HCT116 (cell line): ENCODE measurements around the gene ARHGAP45. TPM values are rescaled to one million over a fixed set of nuclear protein-coding genes. Genes with fewer than 3 reads are reported as not detected.
A peak's percentile ranks its signal among the peaks of the same experiment; 100 is the strongest.

Experiments used
- ATAC-seq: fragments of 200-7000 bp; cut with Tn5 transposase; 2 replicates; pipeline ENCODE4 v1.9.1; 2020; ENCODE audit warnings: mild to moderate bottlenecking, moderate library complexity
- BruUV-seq: library from RNA; stranded (reverse); fragments of 400-500 nt; replicated peaks from 2 replicates; lab custom pipeline; 2021; lab: Mats Ljungman, UMichigan
- CTCF ChIA-PET: fragments of 300-600 bp; sonication (Branson Sonifier 250); formaldehyde crosslinking; loops from one replicate; lab custom pipeline; 2021; ENCODE audit warnings: antibody characterized with exemption; lab: Charles Lee
- POLR2A ChIA-PET: fragments of 300-600, 350-600 bp; sonication (Branson Sonifier 250); formaldehyde crosslinking; loops from one replicate; lab custom pipeline; 2021; ENCODE audit warnings: antibody characterized with exemption; lab: Charles Lee
- RAD21 ChIA-PET, 2 experiments: fragments of 300-600 bp; sonication (Branson Sonifier 250); formaldehyde crosslinking; loops; one replicate each; lab custom pipeline; 2023; ENCODE audit warnings: low total read pairs in 2 of 2; ENCODE audit not compliant: uncharacterized antibody in 2 of 2, unreplicated experiment in 2 of 2, low non-redundant PET in 1 of 2; lab: Charles Lee
- DNase-seq: peaks from one replicate; pipeline ENCODE4 v3.0.0-alpha.2; 2010; ENCODE audit warnings: low read depth, low spot score
- H2AFZ ChIP-seq: fragments of 200-600 bp; shearing (Covaris generic), sonication (generic); 2 replicates; pipeline ENCODE4 v1.6.1; 2017; ENCODE audit warnings: low read depth, mixed run types, mixed read lengths, antibody characterized with exemption, low read length; ENCODE audit not compliant: poor library complexity, severe bottlenecking
- H3K27ac ChIP-seq: 2 replicates; pipeline ENCODE4 v1.5.1; 2012; ENCODE audit warnings: low read depth, low read length
- H3K27me3 ChIP-seq: fragments of 200-600 bp; sonication (generic); 2 replicates; pipeline ENCODE4 v1.6.1; 2016; ENCODE audit warnings: mixed run types, low read length, mixed read lengths; ENCODE audit not compliant: insufficient read depth
- H3K36me3 ChIP-seq, 2 experiments: fragments of 200-500 bp in 1 of 2; fragments of 200-600 bp in 1 of 2; sonication (Bioruptor generic) in 1 of 2; sonication (generic) in 1 of 2; 2 replicates each; pipeline versions ENCODE4 v1.5.1 to v1.6.1; 2014 to 2016; ENCODE audit warnings: low read length in 2 of 2, inconsistent platforms in 1 of 2, mixed read lengths in 1 of 2, mixed run types in 1 of 2; ENCODE audit not compliant: insufficient read depth in 2 of 2, control insufficient read depth in 1 of 2
- H3K4me1 ChIP-seq, 2 experiments: fragments of 200-600 bp in 1 of 2; sonication (generic) in 1 of 2; 2 replicates each; pipeline versions ENCODE4 v1.5.1 to v1.6.1; 2012 to 2017; ENCODE audit warnings: low read length in 2 of 2, inconsistent platforms in 1 of 2, mild to moderate bottlenecking in 1 of 2, mixed read lengths in 1 of 2, mixed run types in 1 of 2, moderate library complexity in 1 of 2; ENCODE audit not compliant: insufficient read depth in 2 of 2, control insufficient read depth in 1 of 2
- H3K4me2 ChIP-seq: fragments of 200-600 bp; sonication (generic); 2 replicates; pipeline ENCODE4 v1.6.1; 2017; ENCODE audit warnings: mixed run types, low read length, mixed read lengths
- H3K4me3 ChIP-seq, 2 experiments: fragments of 200-600 bp in 1 of 2; sonication (generic) in 1 of 2; replicated peaks in 1 of 2; 2 replicates each; pipeline ENCODE4 v1.5.1; 2011 to 2016; ENCODE audit warnings: low read length in 2 of 2, control low read depth in 1 of 2, low read depth in 1 of 2, mild to moderate bottlenecking in 1 of 2, mixed read lengths in 1 of 2, mixed run types in 1 of 2
- H3K79me2 ChIP-seq: fragments of 200-600 bp; sonication (generic); 2 replicates; pipeline ENCODE4 v1.6.1; 2017; ENCODE audit warnings: mild to moderate bottlenecking, mixed run types, low read length, moderate library complexity, mixed read lengths; ENCODE audit not compliant: insufficient read depth
- H3K9ac ChIP-seq: fragments of 200-600 bp; sonication (generic); 2 replicates; pipeline ENCODE4 v1.6.1; 2016; ENCODE audit warnings: low read length, mixed read lengths
- H3K9me2 ChIP-seq: fragments of 200-600 bp; sonication (generic), shearing (Covaris generic); 2 replicates; pipeline ENCODE4 v1.6.1; 2017; ENCODE audit warnings: mixed run types, mild to moderate bottlenecking, moderate library complexity; ENCODE audit not compliant: insufficient read depth
- H3K9me3 ChIP-seq, 2 experiments: fragments of 200-500 bp in 1 of 2; fragments of 200-600 bp in 1 of 2; sonication (Bioruptor generic) in 1 of 2; sonication (generic) in 1 of 2; 2 replicates each; pipeline ENCODE4 v1.6.1; 2014 to 2017; ENCODE audit warnings: low read length in 2 of 2, mixed read lengths in 2 of 2, inconsistent platforms in 1 of 2, low read depth in 1 of 2, mild to moderate bottlenecking in 1 of 2, mixed run types in 1 of 2, moderate library complexity in 1 of 2; ENCODE audit not compliant: control insufficient read depth in 1 of 2, insufficient read depth in 1 of 2
- H4K20me1 ChIP-seq: fragments of 200-600 bp; sonication (generic), shearing (Covaris generic); 2 replicates; pipeline ENCODE4 v1.6.1; 2017; ENCODE audit warnings: mixed run types, mild to moderate bottlenecking, moderate library complexity; ENCODE audit not compliant: insufficient read depth
- CBX3 ChIP-seq: IDR thresholded peaks from 2 replicates; pipeline ENCODE4 v1.6.1; 2012; ENCODE audit warnings: low read depth
- CEBPB ChIP-seq: IDR thresholded peaks from 2 replicates; pipeline ENCODE4 v1.6.1; 2012; ENCODE audit warnings: low read depth
- ELF1 ChIP-seq: IDR thresholded peaks from 2 replicates; pipeline ENCODE4 v1.6.1; 2012; ENCODE audit warnings: low read depth, borderline replicate concordance
- EZH2phosphoT487 ChIP-seq: fragments of 200-600 bp; IDR thresholded peaks from 2 replicates; pipeline ENCODE4 v1.6.1; 2018; ENCODE audit warnings: antibody characterized with exemption, borderline replicate concordance
- FOSL1 ChIP-seq: IDR thresholded peaks from 2 replicates; pipeline ENCODE4 v1.6.1; 2012; ENCODE audit warnings: low read depth
- JUND ChIP-seq: IDR thresholded peaks from 2 replicates; pipeline ENCODE4 v1.6.1; 2012
- MAX ChIP-seq: IDR thresholded peaks from 2 replicates; pipeline ENCODE4 v1.6.1; 2012
- POLR2A ChIP-seq: IDR thresholded peaks from 2 replicates; pipeline ENCODE4 v1.7.0; 2011; ENCODE audit warnings: borderline replicate concordance; ENCODE audit not compliant: insufficient read depth, insufficient read length; ENCODE audit errors: extremely low read depth
- POLR2AphosphoS5 ChIP-seq: IDR thresholded peaks from 2 replicates; pipeline ENCODE4 v1.6.1; 2011; ENCODE audit warnings: mild to moderate bottlenecking, low read depth, low read length, moderate library complexity
- REST ChIP-seq: IDR thresholded peaks from 2 replicates; pipeline ENCODE4 v1.6.1; 2012; ENCODE audit warnings: low read depth
- SIN3A ChIP-seq: IDR thresholded peaks from 2 replicates; pipeline ENCODE4 v1.6.1; 2012; ENCODE audit warnings: low read depth
- SP1 ChIP-seq: IDR thresholded peaks from 2 replicates; pipeline ENCODE4 v1.6.1; 2012; ENCODE audit warnings: low read depth
- TCF7L2 ChIP-seq: IDR thresholded peaks from 2 replicates; pipeline ENCODE4 v1.7.0; 2011; ENCODE audit warnings: borderline replicate concordance, inconsistent platforms; ENCODE audit not compliant: insufficient read depth, insufficient read length; ENCODE audit errors: extremely low read depth
- YY1 ChIP-seq: IDR thresholded peaks from 2 replicates; pipeline ENCODE4 v1.6.1; 2011; ENCODE audit warnings: low read length, low read depth, moderate library complexity, mild to moderate bottlenecking; ENCODE audit not compliant: insufficient replicate concordance; ENCODE audit errors: extremely low read depth
- ZFX ChIP-seq: fragments of 450-650 bp; IDR thresholded peaks from 2 replicates; pipeline ENCODE4 v1.6.1; 2017
- ZNF274 ChIP-seq: fragments of 200-500 bp; sonication (Bioruptor generic); IDR thresholded peaks from 2 replicates; pipeline ENCODE4 v1.6.1; 2014; ENCODE audit warnings: mild to moderate bottlenecking, low read depth, low read length, inconsistent platforms
- intact Hi-C: fragments of 100-400 bp; cut with micrococcal nuclease; formaldehyde crosslinking; loops from 2 replicates; pipeline ENCODE4 v1.10.0; 2022
- total RNA-seq: library from RNA; stranded (reverse); gene quantifications from one replicate; pipeline ENCODE4 v1.2.1, GENCODE V29; 2021; ENCODE audit not compliant: unreplicated experiment
- TF ChIP-seq, protein P1 (sequence below): IDR thresholded peaks from 2 replicates; pipeline ENCODE4 v1.6.1; 2011; ENCODE audit warnings: mild to moderate bottlenecking, low read length, moderate library complexity; ENCODE audit not compliant: insufficient replicate concordance; ENCODE audit errors: extremely low read depth
- TF ChIP-seq, protein P2 (sequence below), 3 experiments: fragments of 200-600 bp in 1 of 3; sonication (generic) in 1 of 3; IDR thresholded peaks in 2 of 3; conservative IDR thresholded peaks in 1 of 3; 2 replicates each; pipeline ENCODE4 v1.5.1; 2012 to 2017; ENCODE audit warnings: low read depth in 2 of 3, low read length in 2 of 3, antibody characterized with exemption in 1 of 3, borderline replicate concordance in 1 of 3, control low read depth in 1 of 3, mild to moderate bottlenecking in 1 of 3, mixed read lengths in 1 of 3, mixed run types in 1 of 3, moderate library complexity in 1 of 3; ENCODE audit not compliant: insufficient read depth in 1 of 3

ARHGAP45 gene
- total RNA-seq, 1 experiment from 2014 or later, result 30.4 TPM

- Histone ChIP-seq H3K4me3 (peak within 1 kb of the TSS; percentile 84 to 98), H3K36me3 (peaks cover 17 to 28% of the 10 kb centered on the region in 2 experiments; a peak in 3 of 4 replicates), H3K9ac (peak within 1 kb of the TSS; percentile 94), H3K79me2 (peaks cover 47% of the 10 kb centered on the region), H3K27me3 (no peaks in the 10 kb centered on the region), H3K4me1 (peaks cover 16 to 41% of the 10 kb centered on the region in 2 experiments), H4K20me1 (no peaks in the 10 kb centered on the region; the same call in 1 of the 2 replicates), H3K4me2 (peak within 1 kb of the TSS; percentile 96), H2AFZ (no peak within 1 kb of the TSS), H3K27ac (peak within 1 kb of the TSS; percentile 68), H3K9me3 (peaks cover 0 to 4% of the 10 kb centered on the region in 2 experiments; a peak in 1 of 4 replicates), H3K9me2 (no peaks in the 10 kb centered on the region)
- TF ChIP-seq, protein P1, sequence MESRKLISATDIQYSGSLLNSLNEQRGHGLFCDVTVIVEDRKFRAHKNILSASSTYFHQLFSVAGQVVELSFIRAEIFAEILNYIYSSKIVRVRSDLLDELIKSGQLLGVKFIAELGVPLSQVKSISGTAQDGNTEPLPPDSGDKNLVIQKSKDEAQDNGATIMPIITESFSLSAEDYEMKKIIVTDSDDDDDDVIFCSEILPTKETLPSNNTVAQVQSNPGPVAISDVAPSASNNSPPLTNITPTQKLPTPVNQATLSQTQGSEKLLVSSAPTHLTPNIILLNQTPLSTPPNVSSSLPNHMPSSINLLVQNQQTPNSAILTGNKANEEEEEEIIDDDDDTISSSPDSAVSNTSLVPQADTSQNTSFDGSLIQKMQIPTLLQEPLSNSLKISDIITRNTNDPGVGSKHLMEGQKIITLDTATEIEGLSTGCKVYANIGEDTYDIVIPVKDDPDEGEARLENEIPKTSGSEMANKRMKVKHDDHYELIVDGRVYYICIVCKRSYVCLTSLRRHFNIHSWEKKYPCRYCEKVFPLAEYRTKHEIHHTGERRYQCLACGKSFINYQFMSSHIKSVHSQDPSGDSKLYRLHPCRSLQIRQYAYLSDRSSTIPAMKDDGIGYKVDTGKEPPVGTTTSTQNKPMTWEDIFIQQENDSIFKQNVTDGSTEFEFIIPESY, result peak; percentile 98
- TF ChIP-seq YY1 (no peak), SP1 (peak; percentile 94), FOSL1 (no peak), CEBPB (no peak), SIN3A (peak; percentile 60), EZH2phosphoT487 (no peak), CBX3 (peak; percentile 69), ELF1 (no peak; the same call in 1 of the 2 replicates), ZNF274 (no peak), ZFX (peak; percentile 59; the same call in 1 of the 2 replicates), POLR2A (peak; percentile 55), MAX (peak; percentile 54; the same call in 1 of the 2 replicates), POLR2AphosphoS5 (peak; percentile 89), REST (no peak), JUND (no peak), TCF7L2 (no peak)
- TF ChIP-seq, protein P2, sequence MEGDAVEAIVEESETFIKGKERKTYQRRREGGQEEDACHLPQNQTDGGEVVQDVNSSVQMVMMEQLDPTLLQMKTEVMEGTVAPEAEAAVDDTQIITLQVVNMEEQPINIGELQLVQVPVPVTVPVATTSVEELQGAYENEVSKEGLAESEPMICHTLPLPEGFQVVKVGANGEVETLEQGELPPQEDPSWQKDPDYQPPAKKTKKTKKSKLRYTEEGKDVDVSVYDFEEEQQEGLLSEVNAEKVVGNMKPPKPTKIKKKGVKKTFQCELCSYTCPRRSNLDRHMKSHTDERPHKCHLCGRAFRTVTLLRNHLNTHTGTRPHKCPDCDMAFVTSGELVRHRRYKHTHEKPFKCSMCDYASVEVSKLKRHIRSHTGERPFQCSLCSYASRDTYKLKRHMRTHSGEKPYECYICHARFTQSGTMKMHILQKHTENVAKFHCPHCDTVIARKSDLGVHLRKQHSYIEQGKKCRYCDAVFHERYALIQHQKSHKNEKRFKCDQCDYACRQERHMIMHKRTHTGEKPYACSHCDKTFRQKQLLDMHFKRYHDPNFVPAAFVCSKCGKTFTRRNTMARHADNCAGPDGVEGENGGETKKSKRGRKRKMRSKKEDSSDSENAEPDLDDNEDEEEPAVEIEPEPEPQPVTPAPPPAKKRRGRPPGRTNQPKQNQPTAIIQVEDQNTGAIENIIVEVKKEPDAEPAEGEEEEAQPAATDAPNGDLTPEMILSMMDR (IDR thresholded peaks at IDR 0.05 in 2 of 3, conservative IDR thresholded peaks at IDR 0.05 in 1 of 3; ENCODE audit: borderline replicate concordance in 1 of 3, insufficient read depth in 1 of 3, low read depth in 2 of 3, low read length in 2 of 3), result no peak
- ATAC-seq (peak; percentile 97), DNase-seq (peak; percentile 94)
- intact Hi-C loops, result no loop called here
- no TSS peak for BruUV-seq
- POLR2A ChIA-PET, result interaction anchor here (1.7 kb wide), 1 partner anchor 30 kb away, joined by 4 read pairs; no protein-coding TSS in a partner anchor
- RAD21 ChIA-PET, result interaction anchor here in 1 of 2 experiments (0.6 kb wide), 1 partner anchor 10 kb away, joined by 6 read pairs; no protein-coding TSS in a partner anchor
- CTCF ChIA-PET, result no interaction called here
These were observed 28.2 kb downstream of the ARHGAP45 start, which contains the start of gene POLR2E for GRCh38 chr19:1094978-1095701. TSS of gene POLR2E (minus strand) at chr19:1095375. CDS start at chr19:1095315, 60 bp downstream.
